Liver (tissue), 9 donors: ENCODE data around the gene RGL1. TPM values are rescaled to one million over a fixed set of nuclear protein-coding genes. Genes with fewer than 3 reads are reported as not detected.

Experiments used
- DNase-seq: peaks from one replicate; pipeline ENCODE4 v3.0.0-alpha.2; 2017; ENCODE audit warnings: low spot score
- H3K27ac ChIP-seq, 2 donors: one replicate each; pipeline ENCODE4 v1.7.0; 2013; ENCODE audit warnings: inconsistent platforms in 2 of 2, low read length in 2 of 2, control low read depth in 1 of 2, low read depth in 1 of 2, mild to moderate bottlenecking in 1 of 2
- H3K27me3 ChIP-seq, 4 donors: one replicate each; pipeline versions ENCODE4 v1.6.1 to v1.7.0; 2013; ENCODE audit warnings: low read length in 3 of 4, inconsistent platforms in 1 of 4, mild to moderate bottlenecking in 1 of 4, moderate library complexity in 1 of 4; ENCODE audit not compliant: control insufficient read depth in 4 of 4, insufficient read depth in 4 of 4
- H3K36me3 ChIP-seq, 4 donors: one replicate each; pipeline versions ENCODE4 v1.6.1 to v1.7.0; 2013; ENCODE audit warnings: low read length in 3 of 4, mild to moderate bottlenecking in 3 of 4, low read depth in 1 of 4, moderate library complexity in 1 of 4; ENCODE audit not compliant: control insufficient read depth in 4 of 4, insufficient read depth in 3 of 4
- H3K4me1 ChIP-seq, 4 donors: one replicate each; pipeline versions ENCODE4 v1.6.1 to v1.7.0; 2013; ENCODE audit warnings: low read length in 3 of 4, mild to moderate bottlenecking in 3 of 4, moderate library complexity in 1 of 4; ENCODE audit not compliant: control insufficient read depth in 4 of 4, insufficient read depth in 4 of 4
- H3K4me3 ChIP-seq, 3 donors: one replicate each; pipeline versions ENCODE4 v1.6.1 to v1.7.0; 2013; ENCODE audit warnings: low read length in 3 of 3, control low read depth in 1 of 3, low read depth in 1 of 3, mild to moderate bottlenecking in 1 of 3
- H3K9ac ChIP-seq, 2 donors: one replicate each; pipeline ENCODE4 v1.7.0; 2013; ENCODE audit warnings: low read length in 2 of 2, mild to moderate bottlenecking in 2 of 2, moderate library complexity in 2 of 2, control low read depth in 1 of 2, low read depth in 1 of 2
- H3K9me3 ChIP-seq, 4 donors: one replicate each; pipeline versions ENCODE4 v1.6.1 to v1.7.0; 2013; ENCODE audit warnings: low read length in 3 of 4; ENCODE audit not compliant: control insufficient read depth in 4 of 4
- ATF3 ChIP-seq: IDR thresholded peaks from 2 replicates; pipeline ENCODE4 v1.6.1; 2016; ENCODE audit warnings: antibody characterized with exemption
- CTCF ChIP-seq: fragments of 150-350 bp; IDR thresholded peaks from 2 replicates; pipeline ENCODE4 v1.5.1; 2017; ENCODE audit warnings: improper control_type of control experiment, low read depth, low read length; ENCODE audit not compliant: missing input control
- EGR1 ChIP-seq, 2 donors: IDR thresholded peaks; 2 replicates each; pipeline ENCODE4 v1.6.1; 2016 to 2018; ENCODE audit warnings: antibody characterized with exemption in 2 of 2, low read depth in 2 of 2
- FOXA1 ChIP-seq: IDR thresholded peaks from 2 replicates; pipeline ENCODE4 v1.6.1; 2016; ENCODE audit warnings: antibody characterized with exemption
- FOXA2 ChIP-seq: IDR thresholded peaks from 2 replicates; pipeline ENCODE4 v1.6.1; 2016; ENCODE audit warnings: antibody characterized with exemption
- GABPA ChIP-seq, 2 donors: IDR thresholded peaks in 1 of 2; conservative IDR thresholded peaks in 1 of 2; 2 replicates each; pipeline ENCODE4 v1.6.1; 2016; ENCODE audit warnings: antibody characterized with exemption in 2 of 2, mild to moderate bottlenecking in 1 of 2, moderate library complexity in 1 of 2
- HNF4A ChIP-seq, 2 donors: conservative IDR thresholded peaks; 2 replicates each; pipeline ENCODE4 v1.6.1; 2016; ENCODE audit warnings: antibody characterized with exemption in 2 of 2, mild to moderate bottlenecking in 2 of 2
- HNF4G ChIP-seq: IDR thresholded peaks from 2 replicates; pipeline ENCODE4 v1.6.1; 2016; ENCODE audit warnings: antibody characterized with exemption
- JUND ChIP-seq, 2 donors: IDR thresholded peaks; 2 replicates each; pipeline ENCODE4 v1.6.1; 2016; ENCODE audit warnings: antibody characterized with exemption in 2 of 2
- MAX ChIP-seq: IDR thresholded peaks from 2 replicates; pipeline ENCODE4 v1.6.1; 2016; ENCODE audit warnings: antibody characterized with exemption
- NR2F2 ChIP-seq: IDR thresholded peaks from 2 replicates; pipeline ENCODE4 v1.6.1; 2016; ENCODE audit warnings: antibody characterized with exemption
- RAD21 ChIP-seq, 2 donors: IDR thresholded peaks; 2 replicates each; pipeline ENCODE4 v1.6.1; 2016; ENCODE audit warnings: antibody characterized with exemption in 2 of 2, mild to moderate bottlenecking in 2 of 2
- REST ChIP-seq: IDR thresholded peaks from 2 replicates; pipeline ENCODE4 v1.6.1; 2016; ENCODE audit warnings: antibody characterized with exemption, mild to moderate bottlenecking
- RXRA ChIP-seq, 2 donors: IDR thresholded peaks; 2 replicates each; pipeline ENCODE4 v1.6.1; 2017 to 2018; ENCODE audit warnings: antibody characterized with exemption in 2 of 2, mild to moderate bottlenecking in 1 of 2
- TAF1 ChIP-seq: conservative IDR thresholded peaks from 2 replicates; pipeline ENCODE4 v1.6.1; 2016; ENCODE audit warnings: antibody characterized with exemption, mild to moderate bottlenecking
- YY1 ChIP-seq: IDR thresholded peaks from 2 replicates; pipeline ENCODE4 v1.6.1; 2016; ENCODE audit warnings: antibody characterized with exemption, mild to moderate bottlenecking
- ZBTB33 ChIP-seq: IDR thresholded peaks from 2 replicates; pipeline ENCODE4 v1.6.1; 2016; ENCODE audit warnings: antibody characterized with exemption
- WGBS: extraction: QIAGEN DNeasy Blood & Tissue Kit; methylation state at CpG from one replicate; pipeline ENCODE4 v1.1.7; 2013; 5-methylcytosine and 5-hydroxymethylcytosine counted together
- polyA plus RNA-seq, 2 donors: library from polyadenylated mRNA; stranded (reverse) in 1 of 2; unstranded in 1 of 2; fragments of 200-250 nt in 1 of 2; fragments of >200 nt in 1 of 2; fragmentation: Nextera tagmentation in 1 of 2; extraction: Ambion mirVana in 1 of 2; gene quantifications; one replicate each; pipeline versions ENCODE4 v1.2.1 to v1.2.3, GENCODE V29; 2013 to 2015
- total RNA-seq, 2 donors: library from RNA; depleted of rRNA; stranded (reverse); fragments of >200 nt; gene quantifications; one replicate each; pipeline ENCODE4 v1.2.3, GENCODE V29; 2014
- donor health status: healthy.
- donor health status: healthy.
- donor health status: healthy.
- donor health status: healthy.
- donor health status: healthy.

Gene RGL1
- total and polyA plus RNA-seq, 4 donors: 3.9 to 15.3 (median 8.9) TPM

GRCh38 chr1:183908079-183908478 lies 103.2 kb downstream of the RGL1 start:
- no peak for TF ChIP-seq HNF4G
- TF ChIP-seq GABPA (IDR thresholded peaks at IDR 0.05 in 1 of 2, conservative IDR thresholded peaks at IDR 0.05 in 1 of 2): no peak
- TF ChIP-seq NR2F2: no peak
- TF ChIP-seq REST: no peak
- TF ChIP-seq JUND (IDR thresholded peaks at IDR 0.05): no peak
- TF ChIP-seq RAD21 (IDR thresholded peaks at IDR 0.05): no peak
- TF ChIP-seq ATF3: no peak
- TF ChIP-seq CTCF: no peak
- no peak for TF ChIP-seq EGR1 (IDR thresholded peaks at IDR 0.05; ENCODE audit: low read depth in 2 of 2)
- TF ChIP-seq HNF4A (conservative IDR thresholded peaks at IDR 0.05): no peak
- no peak for TF ChIP-seq FOXA1
- no peak for TF ChIP-seq YY1
- TF ChIP-seq MAX: no peak
- no peak for TF ChIP-seq ZBTB33
- WGBS: 88% methylated on average over 4 of the region's 4 CpGs
- Histone ChIP-seq H3K27ac (no peak overlapping the region), H3K9me3 (no peaks in the 10 kb centered on the region), H3K27me3 (no peaks in the 10 kb centered on the region), H3K9ac (no peak overlapping the region), H3K4me3 (no peak overlapping the region), H3K4me1 (no peaks in the 10 kb centered on the region), H3K36me3 (peaks cover 0 to 11% (median 8%) of the 10 kb centered on the region in 4 donors)
- DNase-seq: no peak

GRCh38 chr1:183909672-183910071 lies 104.8 kb downstream of the RGL1 start:
- DNase-seq: no peak
- Histone ChIP-seq H3K36me3 (peaks cover 0 to 11% (median 8%) of the 10 kb centered on the region in 4 donors), H3K9ac (no peak overlapping the region), H3K4me1 (peaks cover 0 to 4% (median 0%) of the 10 kb centered on the region in 4 donors), H3K4me3 (no peak overlapping the region), H3K27ac (peak overlapping the region in 1 of 2 donors; percentile 1), H3K9me3 (no peaks in the 10 kb centered on the region), H3K27me3 (no peaks in the 10 kb centered on the region)
- 91% methylated on average over 7 of the region's 7 CpGs for whole genome bisulfite sequencing
- TF ChIP-seq CTCF (no peak), GABPA (IDR thresholded peaks at IDR 0.05 in 1 of 2, conservative IDR thresholded peaks at IDR 0.05 in 1 of 2) (no peak), TAF1 (no peak), NR2F2 (no peak), EGR1 (IDR thresholded peaks at IDR 0.05; ENCODE audit: low read depth in 2 of 2) (no peak), FOXA1 (no peak), RXRA (IDR thresholded peaks at IDR 0.05) (no peak), HNF4G (no peak), MAX (no peak), RAD21 (IDR thresholded peaks at IDR 0.05) (no peak), FOXA2 (no peak)
